Neural crest cell (in vitro differentiated cells): ENCODE measurements around the gene DCHS2. TPM values are rescaled to one million over a fixed set of nuclear protein-coding genes. Genes with fewer than 3 reads are reported as not detected.

ENCODE experiments used
- DNase-seq: peaks from one replicate; pipeline ENCODE4 v3.0.0; 2021; ENCODE audit warnings: low read depth, mixed read lengths, low spot score
- H3K27ac Mint-ChIP-seq: one replicate; pipeline ENCODE4 v1.8.0; 2021; ENCODE audit warnings: mild to moderate bottlenecking, mixed read lengths; ENCODE audit not compliant: unreplicated experiment
- H3K27me3 Mint-ChIP-seq: 2 replicates; pipeline ENCODE4 v1.8.0; 2021; ENCODE audit warnings: low read depth, mild to moderate bottlenecking, mixed read lengths
- H3K36me3 Mint-ChIP-seq: 2 replicates; pipeline ENCODE4 v1.8.0; 2021; ENCODE audit warnings: low read depth, mild to moderate bottlenecking, mixed read lengths
- H3K4me1 Mint-ChIP-seq: 2 replicates; pipeline ENCODE4 v1.8.0; 2021; ENCODE audit warnings: mixed read lengths
- H3K4me3 Mint-ChIP-seq: one replicate; pipeline ENCODE4 v1.8.0; 2021; ENCODE audit warnings: mild to moderate bottlenecking, mixed read lengths
- H3K9me3 Mint-ChIP-seq: 2 replicates; pipeline ENCODE4 v1.8.0; 2021; ENCODE audit warnings: mixed read lengths
- total RNA-seq: library from RNA; stranded (reverse); gene quantifications from 2 replicates; pipeline ENCODE4 v1.2.1, GENCODE V29; 2021
- TF ChIP-seq, protein P1 (sequence below): fragments of 200-600 bp; sonication (generic); conservative IDR thresholded peaks from 2 replicates; pipeline ENCODE4 v1.5.0; 2021; ENCODE audit warnings: antibody characterized with exemption, mild to moderate bottlenecking

DCHS2 gene
- total RNA-seq, 1 donor from 2014 or later, result 1.2 TPM

DNA sequence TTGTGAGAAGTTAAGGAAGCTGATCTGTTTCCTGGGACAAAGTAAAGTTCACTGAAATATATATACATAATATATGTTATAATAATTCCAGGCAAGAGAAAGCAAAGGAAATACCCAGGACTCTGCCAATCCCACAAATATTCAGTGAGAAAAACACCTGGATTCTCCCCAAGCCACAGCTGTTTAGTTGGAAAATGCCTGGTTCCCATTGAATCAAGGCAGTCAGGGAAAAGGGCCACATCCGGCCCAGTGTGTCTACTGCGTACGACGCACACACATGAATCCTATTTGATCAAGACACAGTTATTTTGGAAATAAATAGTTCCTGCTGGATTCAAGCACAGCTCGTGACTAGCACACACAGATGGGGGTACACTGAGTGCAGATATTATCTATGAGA is 6.3 kb upstream of the DCHS2 start:
- TF ChIP-seq, protein P1, sequence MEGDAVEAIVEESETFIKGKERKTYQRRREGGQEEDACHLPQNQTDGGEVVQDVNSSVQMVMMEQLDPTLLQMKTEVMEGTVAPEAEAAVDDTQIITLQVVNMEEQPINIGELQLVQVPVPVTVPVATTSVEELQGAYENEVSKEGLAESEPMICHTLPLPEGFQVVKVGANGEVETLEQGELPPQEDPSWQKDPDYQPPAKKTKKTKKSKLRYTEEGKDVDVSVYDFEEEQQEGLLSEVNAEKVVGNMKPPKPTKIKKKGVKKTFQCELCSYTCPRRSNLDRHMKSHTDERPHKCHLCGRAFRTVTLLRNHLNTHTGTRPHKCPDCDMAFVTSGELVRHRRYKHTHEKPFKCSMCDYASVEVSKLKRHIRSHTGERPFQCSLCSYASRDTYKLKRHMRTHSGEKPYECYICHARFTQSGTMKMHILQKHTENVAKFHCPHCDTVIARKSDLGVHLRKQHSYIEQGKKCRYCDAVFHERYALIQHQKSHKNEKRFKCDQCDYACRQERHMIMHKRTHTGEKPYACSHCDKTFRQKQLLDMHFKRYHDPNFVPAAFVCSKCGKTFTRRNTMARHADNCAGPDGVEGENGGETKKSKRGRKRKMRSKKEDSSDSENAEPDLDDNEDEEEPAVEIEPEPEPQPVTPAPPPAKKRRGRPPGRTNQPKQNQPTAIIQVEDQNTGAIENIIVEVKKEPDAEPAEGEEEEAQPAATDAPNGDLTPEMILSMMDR, result no peak
- Mint-ChIP-seq H3K36me3 (no peaks in the 10 kb centered on the region), H3K4me3 (no peak overlapping the region), H3K4me1 (no peaks in the 10 kb centered on the region), H3K27me3 (peaks cover 56% of the 10 kb centered on the region), H3K27ac (no peak overlapping the region), H3K9me3 (no peaks in the 10 kb centered on the region)
- DNase-seq, result no peak

DNA sequence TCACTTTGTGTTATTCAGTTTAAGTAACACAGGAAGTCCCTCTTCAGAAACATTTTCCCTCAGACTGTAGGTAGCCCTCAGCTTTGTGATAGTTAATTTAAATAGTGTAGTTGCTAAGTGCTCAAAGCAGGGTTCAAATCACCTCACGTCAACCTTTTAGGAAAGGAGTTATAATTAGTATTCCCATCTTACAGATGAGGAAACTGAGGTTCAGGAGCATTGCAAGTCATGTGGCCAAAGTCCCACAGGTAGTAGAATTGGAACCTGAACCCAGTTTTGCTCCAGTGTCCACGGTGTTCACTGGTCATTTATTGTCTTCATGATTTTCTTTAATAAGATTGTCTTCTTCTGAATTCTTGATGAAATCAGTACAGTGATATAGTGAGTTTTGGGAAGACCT is 4.3 kb upstream of the DCHS2 start:
- no peaks in the 10 kb centered on the region for H3K9me3 Mint-ChIP-seq
- peaks cover 71% of the 10 kb centered on the region for H3K27me3 Mint-ChIP-seq
- no peak overlapping the region for H3K4me3 Mint-ChIP-seq
- DNase-seq, result no peak
- H3K27ac Mint-ChIP-seq, result no peak overlapping the region
- TF ChIP-seq, protein P1, result no peak
- peaks cover 12% of the 10 kb centered on the region for H3K4me1 Mint-ChIP-seq
- H3K36me3 Mint-ChIP-seq, result no peaks in the 10 kb centered on the region

DNA sequence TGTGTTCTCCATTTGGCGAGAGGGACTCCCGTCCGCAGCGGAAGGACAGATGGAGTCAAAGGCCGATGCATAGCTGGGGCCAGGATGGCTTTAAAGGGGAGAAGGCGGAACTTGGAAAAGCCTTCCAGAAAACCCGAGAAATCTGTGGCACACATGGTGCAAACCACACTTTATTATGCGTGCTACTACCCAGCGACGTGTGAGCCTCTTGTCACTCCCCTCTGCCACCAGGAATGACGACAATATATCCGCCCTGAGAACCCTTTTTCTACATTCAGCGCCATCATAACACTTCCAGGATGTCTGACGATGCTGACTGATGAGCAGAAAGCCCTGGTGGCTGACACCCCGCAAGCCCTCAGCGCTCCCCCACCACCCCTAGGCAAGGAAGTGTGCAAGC is 689 bp upstream of the DCHS2 start:
- DNase-seq, result no peak
- no peaks in the 10 kb centered on the region for H3K9me3 Mint-ChIP-seq
- H3K27me3 Mint-ChIP-seq, result peaks cover 86% of the 10 kb centered on the region
- TF ChIP-seq, protein P1, result no peak
- no peak overlapping the region for H3K27ac Mint-ChIP-seq
- H3K4me1 Mint-ChIP-seq, result peaks cover 15% of the 10 kb centered on the region
- H3K4me3 Mint-ChIP-seq, result peak overlapping the region; percentile 84
- H3K36me3 Mint-ChIP-seq, result no peaks in the 10 kb centered on the region

DNA sequence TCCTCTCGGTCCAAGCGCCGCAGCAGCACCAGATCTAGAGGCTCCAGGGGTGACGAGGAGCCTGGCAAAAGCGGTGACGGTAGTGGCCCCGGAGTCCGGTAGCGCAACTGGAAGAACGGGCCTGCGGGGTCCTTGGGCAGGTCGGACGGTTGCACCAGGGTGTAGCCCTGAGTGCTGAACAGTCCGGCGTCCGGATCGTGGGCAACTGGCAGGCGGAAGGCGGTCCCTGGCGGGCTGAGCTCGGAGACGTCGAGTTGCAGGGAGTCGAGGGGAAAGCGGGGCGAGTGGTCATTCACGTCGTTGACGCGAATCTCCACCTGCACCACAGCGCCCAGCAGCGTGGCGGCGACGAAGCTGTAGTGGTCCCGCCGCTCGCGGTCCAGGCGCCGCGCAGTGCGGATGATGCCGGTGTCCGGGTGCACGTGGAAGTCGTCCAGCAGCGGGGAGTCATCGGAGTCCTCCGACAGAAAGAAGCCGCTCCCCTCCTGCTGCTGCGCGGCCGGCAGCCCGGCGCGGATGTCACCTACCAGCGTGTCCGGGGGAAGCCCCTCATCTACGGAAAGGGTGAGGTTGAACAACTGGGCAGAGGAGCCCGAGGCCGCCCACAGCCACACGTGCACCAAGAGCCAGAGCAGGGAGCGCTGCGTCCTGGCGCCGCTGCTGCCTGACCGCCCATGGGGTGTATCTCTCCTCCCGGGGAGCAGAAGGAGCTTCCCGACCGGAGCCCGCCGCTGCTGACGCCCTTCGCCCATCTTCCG is 837 bp downstream of the DCHS2 start:
- DNase-seq, result peak; percentile 28
- TF ChIP-seq, protein P1, result no peak
- no peaks in the 10 kb centered on the region for H3K36me3 Mint-ChIP-seq
- peaks cover 15% of the 10 kb centered on the region for H3K4me1 Mint-ChIP-seq
- no peaks in the 10 kb centered on the region for H3K9me3 Mint-ChIP-seq
- H3K27ac Mint-ChIP-seq, result no peak overlapping the region
- peaks cover 73% of the 10 kb centered on the region for H3K27me3 Mint-ChIP-seq
- H3K4me3 Mint-ChIP-seq, result peak overlapping the region; percentile 84

DNA sequence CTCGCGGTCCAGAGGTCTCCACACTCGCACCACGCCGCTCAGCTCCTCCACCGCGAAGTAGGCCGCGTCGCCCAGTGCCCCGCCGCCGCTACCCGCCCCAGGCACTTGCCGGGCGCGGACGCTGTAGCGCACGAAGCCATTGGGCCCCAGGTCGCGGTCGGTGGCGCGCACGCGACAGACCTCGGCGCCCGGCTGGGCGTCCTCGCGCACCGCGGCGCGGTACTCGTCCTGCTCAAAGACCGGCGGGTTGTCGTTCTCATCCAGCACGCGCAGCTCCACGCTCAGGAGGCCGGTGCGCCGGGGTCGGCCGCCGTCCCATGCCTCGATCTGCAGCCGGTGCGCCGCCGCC is 1.4 kb downstream of the DCHS2 start:
- TF ChIP-seq, protein P1, result no peak
- Mint-ChIP-seq H3K4me1 (peaks cover 15% of the 10 kb centered on the region), H3K27ac (no peak overlapping the region), H3K36me3 (no peaks in the 10 kb centered on the region), H3K27me3 (peaks cover 70% of the 10 kb centered on the region), H3K4me3 (peak overlapping the region; percentile 84), H3K9me3 (no peaks in the 10 kb centered on the region)
- no peak for DNase-seq
